ENCODE measurements around the gene RAPGEF6.
"Not testable (repeated sequence)": the region's sequence is repeated elsewhere in the genome, so short reads cannot be mapped to it uniquely, and the experiment has no call there.

RAPGEF6 gene

DNA sequence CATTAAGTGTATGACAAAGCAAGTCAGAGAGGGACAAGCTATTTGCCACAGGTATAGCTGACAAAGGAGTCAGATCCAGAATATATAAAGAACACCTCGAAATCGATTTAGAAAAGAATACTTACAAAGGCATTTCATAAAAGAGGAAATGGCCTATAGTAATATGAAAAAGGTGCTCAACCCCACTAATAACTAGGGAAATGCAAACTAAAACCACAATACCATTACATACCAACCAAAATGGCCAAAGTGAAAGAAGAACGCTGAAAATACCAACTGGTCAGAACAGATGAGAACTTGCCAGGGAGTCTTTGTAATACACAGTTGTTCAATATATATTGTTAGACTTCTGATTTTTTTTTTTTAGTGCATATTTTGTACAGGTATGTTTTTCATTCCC lies 218.3 kb downstream of the RAPGEF6 start:
- Histone ChIP-seq H3K36me3 (ENCODE audit: control insufficient read depth, insufficient read depth, low read length) (no peaks in the 10 kb centered on the region), H3K27ac (ENCODE audit: low read depth, low read length) (no peak overlapping the region)

DNA sequence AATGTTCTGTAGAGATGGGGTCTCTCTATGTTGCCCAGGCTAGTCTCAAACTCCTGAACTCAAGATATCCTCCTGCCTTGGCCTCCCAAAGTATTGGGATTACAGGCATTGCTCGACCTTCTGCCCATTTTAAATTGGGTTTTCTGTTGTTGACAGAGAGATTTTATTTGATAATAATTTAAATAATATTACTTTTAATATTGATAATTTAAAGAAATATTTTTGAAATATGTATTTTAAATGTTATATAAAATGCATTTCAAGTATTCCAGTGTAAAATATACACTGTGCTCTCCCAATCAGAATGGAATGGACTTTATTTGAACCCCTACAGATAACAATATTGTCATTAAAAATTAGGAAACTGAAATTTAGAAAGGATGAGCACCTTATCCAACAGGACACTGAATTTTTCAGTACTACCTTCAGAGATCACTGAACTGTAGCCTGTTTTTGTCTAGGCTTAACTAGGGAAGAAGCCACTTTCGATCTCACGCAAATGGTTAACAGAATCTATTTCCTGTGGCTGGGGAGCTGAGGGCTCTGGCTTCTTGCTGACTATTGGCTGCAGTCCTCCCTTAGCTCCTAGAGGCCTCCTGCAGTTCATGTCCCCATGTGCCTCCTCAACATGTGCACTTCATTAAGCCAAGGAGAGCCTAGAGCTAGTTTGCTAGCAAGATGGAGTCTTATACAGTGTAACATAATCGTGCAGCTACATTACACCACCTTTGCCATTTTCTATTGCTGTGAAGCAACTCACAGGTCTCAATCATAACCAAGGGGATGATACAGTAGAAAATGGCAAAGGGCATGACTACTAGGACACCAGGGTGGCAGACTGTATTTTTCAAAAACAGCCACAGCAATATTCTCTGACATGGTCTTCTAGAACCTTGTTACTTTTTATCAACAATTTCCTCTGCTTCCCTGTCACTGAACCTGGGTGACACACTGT lies 221.1 kb downstream of the RAPGEF6 start:
- H3K9ac ChIP-seq (ENCODE audit: low read length), result no peak overlapping the region
- H3K27ac ChIP-seq (ENCODE audit: low read depth, low read length), result no peak overlapping the region

More for the DNA sequence above, 218.3 kb downstream of the RAPGEF6 start:
- no peaks in the 10 kb centered on the region for H3K4me1 ChIP-seq (ENCODE audit: control insufficient read depth, insufficient read depth, low read length)
- no peak overlapping the region for H3K9ac ChIP-seq (ENCODE audit: low read length)
- H3K4me3 ChIP-seq (ENCODE audit: low read length), result no peak overlapping the region
- H3K27me3 ChIP-seq (ENCODE audit: control insufficient read depth, insufficient read depth, low read length), result no peaks in the 10 kb centered on the region

DNA sequence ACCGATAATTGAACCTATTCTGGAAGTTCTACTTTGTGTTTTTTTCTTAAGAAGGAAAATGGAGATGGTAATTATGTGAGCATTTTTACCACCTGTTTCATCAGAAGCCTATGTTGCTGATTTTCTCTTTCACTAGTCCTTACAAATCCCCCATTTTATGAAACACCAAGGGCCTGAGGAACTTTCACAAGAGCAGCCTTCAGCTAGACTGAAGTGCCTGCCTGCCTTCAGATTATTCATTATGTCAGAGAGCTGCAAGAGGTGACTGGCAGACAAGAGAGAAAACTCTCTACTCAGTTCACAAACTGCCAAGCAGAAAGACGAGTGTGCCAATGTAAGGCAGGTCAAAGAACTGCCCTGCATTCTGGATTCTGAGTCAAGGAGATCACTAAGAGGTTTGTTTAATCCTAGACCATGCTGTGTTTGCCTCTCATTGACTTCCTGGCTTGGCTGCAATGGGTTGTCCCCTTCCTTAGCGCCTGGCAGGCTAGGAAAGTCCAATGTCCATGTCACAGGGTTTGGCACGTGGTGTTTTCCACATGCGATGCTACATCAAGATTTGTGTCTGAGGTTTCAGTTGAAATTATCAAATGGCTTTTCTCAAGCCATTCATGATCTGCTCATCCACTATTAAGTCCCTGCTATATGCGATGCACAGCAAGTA lies 227.9 kb downstream of the RAPGEF6 start:
- no peak overlapping the region for H3K9ac ChIP-seq (ENCODE audit: low read length)

More for the DNA sequence above, 221.1 kb downstream of the RAPGEF6 start:
- Histone ChIP-seq H3K36me3 (ENCODE audit: control insufficient read depth, insufficient read depth, low read length) (no peaks in the 10 kb centered on the region), H3K4me1 (ENCODE audit: control insufficient read depth, insufficient read depth, low read length) (no peaks in the 10 kb centered on the region), H3K4me3 (ENCODE audit: low read length) (no peak overlapping the region), H3K27me3 (ENCODE audit: control insufficient read depth, insufficient read depth, low read length) (no peaks in the 10 kb centered on the region)

DNA sequence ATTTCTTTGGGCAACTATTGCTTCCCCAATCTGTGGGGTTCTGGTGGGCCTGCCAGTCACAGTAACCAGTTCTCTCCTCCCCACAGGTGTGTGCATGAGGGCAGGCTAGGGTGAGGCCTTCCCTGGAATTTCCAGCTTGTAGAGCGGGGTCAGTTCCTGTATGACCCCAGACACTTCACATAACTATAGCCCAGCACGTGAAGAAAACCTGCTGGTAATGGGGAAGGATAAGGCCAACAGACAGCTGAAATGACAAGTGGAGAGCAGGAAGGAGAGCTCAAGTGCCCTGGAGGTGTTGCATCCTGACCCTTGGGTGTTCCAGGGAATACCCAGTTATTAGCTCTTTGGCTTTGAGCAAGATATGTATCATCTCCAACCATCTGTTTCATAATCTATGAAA lies 229.0 kb downstream of the RAPGEF6 start:
- Histone ChIP-seq H3K4me3 (ENCODE audit: low read length) (no peak overlapping the region), H3K36me3 (ENCODE audit: control insufficient read depth, insufficient read depth, low read length) (peaks cover 5% of the 10 kb centered on the region), H3K9ac (ENCODE audit: low read length) (no peak overlapping the region), H3K4me1 (ENCODE audit: control insufficient read depth, insufficient read depth, low read length) (no peaks in the 10 kb centered on the region), H3K27me3 (ENCODE audit: control insufficient read depth, insufficient read depth, low read length) (no peaks in the 10 kb centered on the region), H3K27ac (ENCODE audit: low read depth, low read length) (no peak overlapping the region)

More for the DNA sequence above, 227.9 kb downstream of the RAPGEF6 start:
- no peak overlapping the region for H3K27ac ChIP-seq (ENCODE audit: low read depth, low read length)
- H3K4me3 ChIP-seq (ENCODE audit: low read length), result no peak overlapping the region
- H3K27me3 ChIP-seq (ENCODE audit: control insufficient read depth, insufficient read depth, low read length), result no peaks in the 10 kb centered on the region
- H3K36me3 ChIP-seq (ENCODE audit: control insufficient read depth, insufficient read depth, low read length), result peaks cover 5% of the 10 kb centered on the region
- no peaks in the 10 kb centered on the region for H3K4me1 ChIP-seq (ENCODE audit: control insufficient read depth, insufficient read depth, low read length)

DNA sequence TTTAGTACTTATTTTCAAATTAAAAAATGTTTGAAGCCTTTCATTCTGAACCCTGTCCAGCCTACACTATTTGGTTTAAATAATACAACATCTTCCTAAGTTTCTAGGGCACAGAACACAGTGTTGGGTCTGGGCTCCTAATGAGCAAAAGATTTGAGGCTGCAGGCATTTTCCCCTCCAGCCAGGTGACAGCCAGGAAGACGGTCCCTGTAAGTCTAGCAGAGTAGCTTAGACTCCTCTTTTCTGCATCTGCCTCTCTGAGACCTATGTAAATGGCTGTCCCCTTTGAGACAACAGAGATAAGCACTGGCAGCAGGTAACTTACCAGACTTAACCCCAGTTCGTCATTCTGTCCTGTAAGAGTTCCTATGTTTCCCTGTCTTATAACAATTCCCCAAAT lies 229.4 kb downstream of the RAPGEF6 start:
- peaks cover 5% of the 10 kb centered on the region for H3K36me3 ChIP-seq (ENCODE audit: control insufficient read depth, insufficient read depth, low read length)
- no peak overlapping the region for H3K9ac ChIP-seq (ENCODE audit: low read length)
- no peaks in the 10 kb centered on the region for H3K4me1 ChIP-seq (ENCODE audit: control insufficient read depth, insufficient read depth, low read length)
- H3K27me3 ChIP-seq (ENCODE audit: control insufficient read depth, insufficient read depth, low read length), result no peaks in the 10 kb centered on the region
- H3K4me3 ChIP-seq (ENCODE audit: low read length), result no peak overlapping the region
- H3K27ac ChIP-seq (ENCODE audit: low read depth, low read length), result no peak overlapping the region

DNA sequence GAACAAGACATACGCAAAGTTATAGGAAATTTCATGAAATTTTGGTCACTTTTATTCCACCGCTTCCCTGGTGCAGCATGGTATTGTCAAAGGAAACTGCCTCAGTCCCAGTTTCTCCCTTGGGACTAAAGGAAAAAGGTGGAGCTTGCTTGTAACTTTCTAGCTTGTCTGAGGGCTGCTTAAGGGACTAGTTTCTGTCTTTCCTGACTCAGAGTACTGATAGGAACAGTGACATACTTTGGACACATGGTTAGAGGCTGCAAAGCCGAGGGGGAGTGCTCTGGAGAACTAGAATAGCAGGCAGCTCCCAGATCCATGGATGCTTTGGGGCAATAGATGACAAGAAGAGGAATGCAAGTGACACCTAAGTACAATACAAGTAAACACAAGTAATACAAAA lies 234.4 kb downstream of the RAPGEF6 start:
- H3K4me1 ChIP-seq (ENCODE audit: control insufficient read depth, insufficient read depth, low read length), result no peaks in the 10 kb centered on the region
- no peak overlapping the region for H3K4me3 ChIP-seq (ENCODE audit: low read length)
- H3K9ac ChIP-seq (ENCODE audit: low read length), result no peak overlapping the region
- H3K36me3 ChIP-seq (ENCODE audit: control insufficient read depth, insufficient read depth, low read length), result no peaks in the 10 kb centered on the region
- no peak overlapping the region for H3K27ac ChIP-seq (ENCODE audit: low read depth, low read length)
- H3K27me3 ChIP-seq (ENCODE audit: control insufficient read depth, insufficient read depth, low read length), result no peaks in the 10 kb centered on the region

DNA sequence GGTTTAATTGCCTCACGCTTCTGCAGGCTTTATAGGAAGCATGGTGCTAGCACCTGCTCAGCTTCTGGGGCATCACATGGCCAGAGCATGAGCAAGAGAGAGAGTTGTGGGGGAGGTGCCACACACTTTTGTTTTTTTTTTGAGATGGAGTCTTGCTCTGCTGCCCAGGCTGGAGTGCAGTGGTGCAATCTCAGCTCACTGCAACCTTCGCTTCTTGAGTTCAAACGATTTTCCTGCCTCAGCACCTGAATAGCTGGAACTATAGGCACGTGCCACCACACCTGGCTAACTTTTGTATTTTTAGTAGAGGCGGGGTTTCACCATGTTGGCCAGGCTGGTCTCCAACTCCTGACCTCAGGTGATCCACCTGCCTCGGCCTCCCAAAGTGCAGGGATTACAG lies 236.0 kb downstream of the RAPGEF6 start:
- H3K4me3 ChIP-seq (ENCODE audit: low read length); H3K36me3 ChIP-seq (ENCODE audit: control insufficient read depth, insufficient read depth, low read length); H3K27me3 ChIP-seq (ENCODE audit: control insufficient read depth, insufficient read depth, low read length); H3K9ac ChIP-seq (ENCODE audit: low read length); H3K4me1 ChIP-seq (ENCODE audit: control insufficient read depth, insufficient read depth, low read length); H3K27ac ChIP-seq (ENCODE audit: low read depth, low read length): not testable (repeated sequence)

DNA sequence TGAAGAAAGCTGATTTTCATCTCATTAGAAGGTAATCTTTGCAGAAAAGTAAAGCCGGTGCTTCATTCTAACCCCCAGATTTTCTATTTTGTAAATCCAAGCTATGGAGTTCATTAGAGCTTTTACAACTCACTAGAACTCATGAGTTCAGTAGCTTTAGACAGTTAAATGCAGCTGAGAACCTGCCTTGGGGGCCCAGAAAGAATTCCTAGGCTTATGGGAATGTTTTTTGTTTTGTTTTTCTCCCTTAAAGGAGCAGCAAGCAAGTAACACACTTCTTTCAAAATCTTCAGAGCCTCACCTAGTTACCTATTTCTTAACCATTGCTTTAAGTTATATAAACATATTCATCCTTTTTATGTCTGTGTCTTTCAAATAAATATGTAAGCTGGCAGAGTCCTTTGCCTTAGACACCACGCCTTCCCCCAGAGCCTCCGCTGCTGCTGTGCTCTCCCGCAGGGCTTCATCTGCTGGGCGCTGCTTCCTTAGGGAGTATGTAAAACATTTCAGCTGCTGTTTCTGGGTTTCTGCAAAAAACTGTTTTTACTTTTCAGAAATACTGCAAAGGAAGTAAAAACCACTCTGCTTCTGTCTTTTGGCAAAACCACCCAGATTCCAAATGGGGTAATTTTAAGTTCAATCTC lies 238.3 kb downstream of the RAPGEF6 start:
- Histone ChIP-seq H3K36me3 (ENCODE audit: control insufficient read depth, insufficient read depth, low read length) (peaks cover 2% of the 10 kb centered on the region), H3K27ac (ENCODE audit: low read depth, low read length) (no peak overlapping the region), H3K9ac (ENCODE audit: low read length) (no peak overlapping the region), H3K4me1 (ENCODE audit: control insufficient read depth, insufficient read depth, low read length) (peaks cover 2% of the 10 kb centered on the region), H3K27me3 (ENCODE audit: control insufficient read depth, insufficient read depth, low read length) (no peaks in the 10 kb centered on the region), H3K4me3 (ENCODE audit: low read length) (no peak overlapping the region)

DNA sequence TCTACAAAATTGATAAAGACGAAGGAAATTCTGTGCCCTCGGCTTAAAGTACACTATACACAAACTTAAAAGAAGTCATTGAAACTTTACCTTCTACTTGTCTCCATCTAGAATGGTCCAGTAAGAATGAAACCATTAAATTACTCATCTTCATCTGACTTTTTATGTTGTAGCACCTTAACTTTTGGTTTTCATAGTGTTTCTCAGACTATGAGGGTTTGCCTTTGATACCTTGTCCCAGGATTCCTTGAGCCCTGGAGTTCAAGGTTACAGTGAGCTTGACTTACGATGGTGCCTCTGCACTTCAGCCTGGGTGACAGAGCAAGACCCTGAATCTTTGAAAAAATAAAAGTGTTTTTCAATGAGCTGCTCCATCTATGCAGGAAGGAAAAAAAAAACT lies 239.0 kb downstream of the RAPGEF6 start:
- Histone ChIP-seq H3K27ac (ENCODE audit: low read depth, low read length) (no peak overlapping the region), H3K27me3 (ENCODE audit: control insufficient read depth, insufficient read depth, low read length) (no peaks in the 10 kb centered on the region), H3K36me3 (ENCODE audit: control insufficient read depth, insufficient read depth, low read length) (peaks cover 2% of the 10 kb centered on the region), H3K4me3 (ENCODE audit: low read length) (no peak overlapping the region), H3K4me1 (ENCODE audit: control insufficient read depth, insufficient read depth, low read length) (peaks cover 2% of the 10 kb centered on the region), H3K9ac (ENCODE audit: low read length) (no peak overlapping the region)

DNA sequence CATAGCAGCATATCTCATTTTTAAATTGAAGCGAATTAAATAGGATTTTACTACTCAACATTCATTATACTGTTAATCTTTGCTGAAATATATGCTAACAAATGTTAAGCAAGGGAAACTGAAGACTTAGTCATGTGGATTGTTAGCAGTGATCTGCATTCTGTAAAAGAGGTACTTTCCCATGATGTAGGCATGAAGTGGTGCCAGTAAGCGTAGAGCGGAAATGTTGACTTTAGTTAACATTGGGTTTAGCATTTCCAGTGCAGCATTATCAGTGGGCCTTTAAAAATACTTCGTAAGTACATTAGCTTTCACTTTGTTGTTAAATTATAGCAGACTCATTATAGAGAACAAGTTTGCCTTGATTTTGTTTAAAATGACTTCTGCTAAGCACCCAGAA lies 240.9 kb downstream of the RAPGEF6 start:
- Histone ChIP-seq H3K9ac (ENCODE audit: low read length) (no peak overlapping the region), H3K27ac (ENCODE audit: low read depth, low read length) (no peak overlapping the region), H3K27me3 (ENCODE audit: control insufficient read depth, insufficient read depth, low read length) (no peaks in the 10 kb centered on the region), H3K36me3 (ENCODE audit: control insufficient read depth, insufficient read depth, low read length) (peaks cover 2% of the 10 kb centered on the region), H3K4me1 (ENCODE audit: control insufficient read depth, insufficient read depth, low read length) (peaks cover 2% of the 10 kb centered on the region), H3K4me3 (ENCODE audit: low read length) (no peak overlapping the region)

DNA sequence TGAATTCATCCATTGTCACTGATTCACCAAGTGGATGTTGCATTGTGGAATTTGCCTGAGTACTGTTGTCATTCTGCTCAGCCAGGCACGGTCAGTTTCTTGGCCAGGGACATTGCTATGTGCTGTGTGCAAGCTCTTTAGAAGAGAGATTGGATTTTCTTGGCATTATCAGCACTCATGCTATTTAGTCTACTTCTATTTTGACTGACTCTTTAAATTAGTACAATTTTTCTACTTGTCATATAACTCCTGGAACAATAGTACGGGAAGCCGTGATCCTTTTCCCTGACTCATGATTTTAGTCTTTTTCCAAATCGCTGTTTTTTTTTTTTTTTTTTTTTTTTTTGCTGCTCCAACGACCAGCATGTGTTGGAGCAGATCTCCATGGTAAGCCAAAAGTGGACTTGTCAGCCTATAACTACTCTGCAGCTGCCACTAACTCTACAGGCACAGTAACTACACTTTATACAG lies 241.5 kb downstream of the RAPGEF6 start:
- H3K4me1 ChIP-seq (ENCODE audit: control insufficient read depth, insufficient read depth, low read length), result peaks cover 2% of the 10 kb centered on the region
- no peak overlapping the region for H3K9ac ChIP-seq (ENCODE audit: low read length)
- no peak overlapping the region for H3K27ac ChIP-seq (ENCODE audit: low read depth, low read length)
- no peak overlapping the region for H3K4me3 ChIP-seq (ENCODE audit: low read length)
- H3K27me3 ChIP-seq (ENCODE audit: control insufficient read depth, insufficient read depth, low read length), result no peaks in the 10 kb centered on the region
- H3K36me3 ChIP-seq (ENCODE audit: control insufficient read depth, insufficient read depth, low read length), result peaks cover 2% of the 10 kb centered on the region

DNA sequence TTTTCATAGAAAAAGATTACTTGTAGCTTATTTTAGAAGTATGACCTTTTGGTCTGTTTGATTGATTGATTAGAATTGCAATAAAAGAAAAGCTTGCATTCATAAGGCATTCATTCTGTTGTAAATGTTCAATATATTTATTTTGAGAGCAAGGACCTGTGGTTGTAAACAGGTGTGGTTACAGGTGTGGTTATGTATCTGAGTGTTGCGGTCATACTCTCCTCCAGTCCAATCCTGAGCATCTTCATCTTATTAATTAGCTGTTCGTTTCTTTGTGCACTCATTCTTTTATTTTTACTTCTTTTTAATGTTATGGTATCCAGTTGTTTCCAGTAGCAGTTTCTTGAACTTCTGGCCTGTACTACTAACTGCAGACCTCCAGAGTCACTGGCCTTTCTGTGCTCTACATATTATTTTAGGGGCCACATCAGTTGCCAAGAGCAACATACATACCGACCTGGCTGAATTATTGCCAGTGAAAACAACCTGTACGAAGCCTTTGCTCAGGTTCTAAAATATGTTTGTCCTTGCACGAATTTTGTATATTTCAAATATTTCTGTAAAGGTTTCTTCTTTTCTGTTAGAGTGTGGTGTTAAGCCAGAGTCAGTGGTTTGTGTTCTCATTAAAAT lies 242.4 kb downstream of the RAPGEF6 start:
- Histone ChIP-seq H3K9ac (ENCODE audit: low read length) (no peak overlapping the region), H3K4me3 (ENCODE audit: low read length) (no peak overlapping the region), H3K27me3 (ENCODE audit: control insufficient read depth, insufficient read depth, low read length) (no peaks in the 10 kb centered on the region), H3K36me3 (ENCODE audit: control insufficient read depth, insufficient read depth, low read length) (peaks cover 2% of the 10 kb centered on the region), H3K4me1 (ENCODE audit: control insufficient read depth, insufficient read depth, low read length) (peaks cover 2% of the 10 kb centered on the region), H3K27ac (ENCODE audit: low read depth, low read length) (no peak overlapping the region)

All from rectal smooth muscle tissue (tissue), 1 donor.